Measurements from ENCODE around the gene SLC15A5.

GRCh38 chr12:16211731-16212130 is 65.8 kb downstream of the SLC15A5 start:
- no peak for TF ChIP-seq GATA2 (IDR thresholded peaks at IDR 0.05; ENCODE audit: low read depth, low read length)
- no peak for TF ChIP-seq GATA3 (IDR thresholded peaks at IDR 0.05; ENCODE audit: low read depth, low read length)

Data from SH-SY5Y (cell line).